NCI-H1417 (cell line): ENCODE measurements around the gene SUPT3H.
"Not testable (repeated sequence)": the region's sequence is repeated elsewhere in the genome, so short reads cannot be mapped to it uniquely, and the experiment has no call there.

ENCODE experiments used
- DNase-seq, 3 experiments: peaks; one replicate each; lab custom pipeline; 2025; lab: John Stamatoyannopoulos, UW

Gene SUPT3H

DNA sequence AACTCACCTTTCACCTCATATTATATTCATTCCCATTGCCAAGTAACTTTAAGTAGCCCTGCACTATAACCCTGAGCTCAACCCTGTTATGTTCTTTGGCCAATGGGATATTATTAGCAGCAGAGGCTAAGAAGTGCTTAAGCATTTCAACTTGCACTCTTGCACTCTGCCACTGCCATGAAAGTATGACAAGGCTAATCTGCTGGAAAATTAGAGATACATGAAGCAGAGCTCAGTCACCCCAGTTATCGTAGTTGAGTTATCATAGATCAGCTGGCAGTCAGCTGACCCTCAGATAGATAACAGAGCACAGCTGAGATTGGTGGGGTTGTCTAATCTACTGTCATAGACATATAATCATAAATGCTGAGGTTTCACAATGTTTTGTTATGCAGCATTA lies 259.0 kb downstream of the SUPT3H start:
- no peak for DNase-seq

GRCh38 chr6:45116714-45117410 lies 260.9 kb downstream of the SUPT3H start:
- DNase-seq: no peak

GRCh38 chr6:45115696-45116095 lies 262.0 kb downstream of the SUPT3H start:
- peak in 1 of 3 experiments; percentile 4 for DNase-seq

- no peak for DNase-seq
These were observed 265.0 kb downstream of the SUPT3H start for GRCh38 chr6:45112711-45113110.

- no peak for DNase-seq
These were observed 268.2 kb downstream of the SUPT3H start for GRCh38 chr6:45109551-45109950.

- no peak for DNase-seq
These were observed 272.4 kb downstream of the SUPT3H start for GRCh38 chr6:45105170-45105820.

GRCh38 chr6:45104429-45104828 lies 273.3 kb downstream of the SUPT3H start:
- no peak for DNase-seq

DNA sequence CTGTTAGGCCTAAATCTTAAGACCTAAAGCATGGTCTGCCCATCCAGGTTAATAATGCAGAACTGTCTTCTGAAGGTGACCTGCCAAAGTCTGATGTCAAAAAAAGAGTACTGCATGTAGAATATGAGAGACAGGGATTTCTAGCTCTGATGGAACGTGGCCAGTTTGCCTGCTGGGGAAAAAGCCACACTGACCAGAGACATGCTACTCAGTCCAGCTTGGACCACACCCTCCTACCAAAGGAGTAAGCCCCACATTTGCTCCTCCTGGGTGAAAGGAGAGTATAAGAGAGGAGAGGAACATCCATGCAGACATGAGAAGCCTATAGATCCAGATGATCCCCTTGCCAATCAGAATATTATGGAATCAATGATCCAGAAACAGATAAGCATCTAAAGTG lies 279.5 kb downstream of the SUPT3H start:
- no peak for DNase-seq

DNA sequence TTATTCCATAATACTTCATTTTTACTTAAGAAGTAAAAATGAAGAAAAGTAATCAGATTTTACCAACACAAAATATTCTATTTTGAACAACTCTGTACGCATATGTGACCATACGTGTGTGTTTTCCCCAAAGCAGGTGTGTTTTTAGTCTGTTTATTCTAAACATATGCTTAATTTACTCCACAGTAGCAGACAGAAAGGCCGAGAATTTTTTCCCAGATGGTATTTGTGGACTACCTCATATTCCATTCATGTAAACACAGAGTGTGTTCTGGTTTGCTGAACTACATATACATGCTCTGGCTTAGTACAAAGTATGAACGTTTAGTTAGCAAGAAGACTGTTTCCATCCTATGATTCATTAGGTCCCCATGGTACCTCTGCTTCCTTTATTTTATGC lies 282.9 kb downstream of the SUPT3H start:
- no peak for DNase-seq

DNA sequence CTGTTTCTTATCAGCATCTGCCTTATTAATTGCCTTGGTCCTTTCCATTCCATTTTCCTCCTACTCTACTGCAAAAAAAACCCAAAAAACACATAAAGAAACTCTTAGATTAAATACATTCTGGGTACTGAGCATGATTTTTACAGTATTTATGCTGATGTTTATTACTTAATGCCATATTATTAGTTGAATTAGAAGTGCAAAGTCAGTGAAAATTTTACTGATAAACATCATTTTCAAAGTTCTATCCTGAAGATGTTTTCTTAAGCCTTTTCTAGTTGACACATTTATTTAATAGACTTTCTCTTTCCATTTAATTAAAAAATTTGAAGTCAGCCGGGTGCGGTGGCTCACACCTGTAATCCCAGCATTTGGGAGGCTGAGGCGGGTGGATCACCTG lies 285.6 kb downstream of the SUPT3H start:
- DNase-seq: no peak

- DNase-seq: no peak
These were observed 291.2 kb downstream of the SUPT3H start for GRCh38 chr6:45086360-45087084.

GRCh38 chr6:45084257-45084656 lies 293.5 kb downstream of the SUPT3H start:
- no peak for DNase-seq

GRCh38 chr6:45082091-45082490 lies 295.6 kb downstream of the SUPT3H start:
- DNase-seq: no peak

DNA sequence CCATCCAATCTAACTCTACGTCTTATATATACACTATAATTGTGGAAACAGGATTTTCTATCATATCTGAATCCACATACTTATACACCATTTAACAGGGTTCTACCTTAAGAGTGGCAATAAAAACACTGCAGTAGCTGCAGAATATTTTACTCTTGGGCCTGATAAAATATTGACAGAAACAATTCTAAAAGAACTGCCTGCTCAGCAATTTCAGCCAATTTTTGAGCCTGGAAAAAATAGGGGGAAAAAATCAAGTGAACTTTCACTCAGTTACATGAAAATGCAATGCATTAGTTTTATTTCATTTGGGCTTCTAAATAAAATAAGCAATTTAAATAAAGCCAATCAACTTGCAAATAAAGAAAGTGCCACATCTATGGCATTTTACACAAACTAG lies 296.1 kb downstream of the SUPT3H start:
- no peak for DNase-seq

DNA sequence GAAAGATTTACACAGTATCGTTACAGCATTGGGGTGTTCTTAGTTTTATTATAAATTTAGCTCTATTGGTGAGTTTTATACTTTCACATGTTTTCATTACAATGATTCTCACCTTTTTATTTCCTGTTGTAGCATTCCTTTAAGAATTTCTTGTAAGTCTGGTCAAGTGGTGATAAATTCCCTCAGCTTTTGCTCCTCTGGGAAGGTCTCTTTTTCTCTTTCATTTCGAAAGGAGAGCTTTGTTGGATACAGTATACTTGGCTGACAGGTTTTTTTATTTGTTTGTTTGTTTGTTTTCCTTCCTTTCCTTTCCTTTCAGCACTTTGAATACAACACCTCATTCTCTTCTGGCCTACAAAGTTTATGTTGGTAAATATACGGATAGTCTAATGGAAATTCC lies 299.3 kb downstream of the SUPT3H start:
- no peak for DNase-seq

DNA sequence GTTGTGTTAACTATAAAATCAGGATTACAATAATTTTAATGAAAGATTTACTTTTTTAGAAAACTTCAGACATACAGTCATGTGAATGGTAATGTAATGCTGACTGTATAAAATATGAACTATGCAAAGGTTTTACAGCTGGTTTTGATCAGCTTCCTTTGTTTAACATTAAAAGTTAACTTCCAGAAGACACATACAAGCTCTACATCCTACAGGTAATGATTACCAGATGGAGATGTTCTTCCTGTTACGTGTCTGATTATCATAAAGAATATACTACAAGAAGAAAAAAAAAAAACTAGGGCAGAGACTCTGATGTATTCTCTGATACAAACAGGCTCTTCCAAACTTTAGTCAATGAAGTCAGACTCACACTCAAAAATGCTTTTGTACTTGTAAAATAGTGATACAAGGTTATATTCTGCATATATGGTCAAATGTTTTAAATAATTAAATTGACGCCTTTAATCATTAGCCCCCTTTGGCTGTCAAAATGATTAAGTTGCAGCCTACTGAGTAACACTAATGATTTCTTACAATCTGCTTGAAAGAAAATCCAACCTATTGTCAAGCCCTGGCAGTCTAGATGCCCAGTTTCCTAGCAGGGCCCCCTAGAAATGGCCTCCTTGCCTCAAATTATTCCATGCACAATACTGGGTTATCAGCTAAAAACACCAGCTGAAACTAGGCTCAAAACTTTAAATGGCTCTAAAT lies 301.4 kb downstream of the SUPT3H start:
- DNase-seq: no peak

DNA sequence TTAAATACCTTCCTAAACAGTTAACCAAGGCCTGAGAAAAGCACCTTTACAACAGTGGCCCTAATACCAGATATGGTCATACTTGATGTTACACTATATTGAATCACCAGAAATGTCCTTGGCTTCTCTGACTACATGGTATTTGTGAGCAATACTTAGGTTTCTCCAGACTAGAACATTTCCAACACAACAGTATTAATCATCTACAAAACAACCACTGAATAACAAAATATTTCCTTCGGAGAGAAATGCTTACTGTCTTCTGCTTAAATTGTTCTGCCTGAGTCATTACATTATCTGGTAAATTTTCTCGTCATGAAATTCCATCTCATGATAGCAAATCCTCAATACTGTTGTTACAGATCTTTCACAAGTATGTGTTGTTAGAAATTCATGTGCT lies 302.5 kb downstream of the SUPT3H start:
- no peak for DNase-seq

- DNase-seq: no peak
These were observed 303.3 kb downstream of the SUPT3H start for GRCh38 chr6:45074439-45074838.

DNA sequence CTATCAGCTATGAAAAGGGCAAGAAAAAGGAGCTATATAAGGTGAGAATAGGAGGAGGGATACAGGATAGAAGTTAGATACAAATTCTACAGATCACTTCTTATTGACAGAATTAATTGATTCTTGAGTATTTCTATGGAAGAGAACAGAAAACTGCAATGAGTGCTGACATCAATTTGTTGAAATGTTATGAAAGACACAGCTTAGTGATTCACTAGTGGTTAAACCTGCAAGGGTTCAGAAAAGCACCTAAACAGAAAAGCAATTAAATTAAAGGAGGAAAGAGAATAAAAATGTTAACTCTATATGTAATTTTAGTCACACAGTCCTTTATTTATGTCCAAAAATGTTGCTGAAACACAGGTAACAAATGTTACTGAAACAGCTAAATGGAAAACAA lies 304.0 kb downstream of the SUPT3H start:
- DNase-seq: no peak

DNA sequence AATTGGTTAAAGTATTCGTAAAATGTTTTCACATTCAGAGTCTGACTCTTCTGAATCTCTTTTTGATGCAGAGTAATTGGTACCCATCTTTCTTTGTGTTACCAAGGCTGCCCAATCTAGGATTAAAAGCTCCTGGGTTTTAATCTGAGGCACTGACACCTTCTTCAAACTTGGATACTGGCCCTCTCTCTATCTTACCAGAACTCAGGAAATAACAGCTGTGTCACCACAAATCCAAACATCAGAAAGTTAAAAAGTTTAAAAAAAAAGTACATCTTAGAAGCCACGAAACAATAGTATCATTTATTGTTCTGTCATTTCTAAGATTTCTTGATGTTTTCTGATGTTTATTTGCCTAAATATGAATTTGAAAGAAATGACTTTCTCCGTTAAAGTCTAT lies 305.1 kb downstream of the SUPT3H start:
- no peak for DNase-seq

DNA sequence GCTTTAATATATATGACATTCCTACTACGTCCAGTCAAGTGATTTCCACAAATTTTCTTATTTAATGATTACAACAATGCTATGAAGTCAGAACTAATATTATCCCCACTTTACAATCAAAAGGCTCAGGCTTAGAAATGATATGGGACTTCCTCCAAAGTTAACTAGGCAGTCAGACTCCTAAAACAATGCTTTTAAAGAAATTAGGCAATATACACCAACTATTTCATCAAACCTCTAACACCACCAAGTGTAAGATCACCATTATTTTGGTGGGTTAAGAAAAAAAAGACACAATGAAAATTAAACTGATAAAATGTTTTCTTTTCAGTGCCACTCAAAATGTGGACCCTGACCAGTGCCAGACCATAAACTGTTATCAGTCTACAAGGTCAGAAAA lies 305.7 kb downstream of the SUPT3H start:
- DNase-seq: no peak

DNA sequence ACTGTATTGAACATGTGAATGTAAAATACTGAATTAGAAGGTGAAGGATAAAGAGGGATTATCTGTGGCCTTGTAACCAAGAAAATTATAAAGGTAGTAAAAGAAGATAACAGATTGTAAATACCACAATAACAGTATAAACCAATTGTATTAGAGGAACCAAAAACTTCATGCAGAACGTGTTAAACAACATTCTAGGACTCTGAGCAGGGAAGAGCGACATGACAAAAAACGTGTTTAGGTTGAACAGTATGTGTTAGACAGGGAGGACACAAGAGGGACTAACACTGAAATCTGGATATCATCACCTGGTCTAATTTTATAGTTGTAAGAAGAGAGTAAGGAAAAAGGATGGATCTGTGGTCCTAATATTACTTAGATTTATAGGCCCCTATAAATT lies 308.6 kb downstream of the SUPT3H start:
- DNase-seq: no peak

GRCh38 chr6:45067446-45067845 lies 310.3 kb downstream of the SUPT3H start:
- DNase-seq: not testable (repeated sequence)
